CD14-positive monocyte (primary cell): ENCODE results near the gene GK. TPM values are rescaled to one million over a fixed set of nuclear protein-coding genes. Genes with fewer than 3 reads are reported as not detected.

ENCODE experiments used
- DNase-seq, 3 donors: peaks; one replicate each; pipeline ENCODE4 v3.0.0-alpha.2; 2011 to 2022
- H2AFZ ChIP-seq: 2 replicates; pipeline ENCODE4 v1.6.0; 2012; ENCODE audit warnings: mild to moderate bottlenecking, low read depth, low read length, inconsistent platforms; ENCODE audit not compliant: insufficient read depth, poor library complexity, severe bottlenecking
- H3K27ac ChIP-seq, 2 donors: 1 replicate in 1 of 2; 2 replicates in 1 of 2; pipeline ENCODE4 v1.5.1; 2012 to 2013; ENCODE audit warnings: low read length in 2 of 2, control low read depth in 1 of 2, inconsistent platforms in 1 of 2, low read depth in 1 of 2, mild to moderate bottlenecking in 1 of 2
- H3K27me3 ChIP-seq, 2 donors: one replicate each; pipeline versions ENCODE4 v1.6.0 to v1.6.1; 2011 to 2013; ENCODE audit warnings: low read length in 2 of 2; ENCODE audit not compliant: control insufficient read depth in 2 of 2, insufficient read depth in 2 of 2
- H3K36me3 ChIP-seq, 2 donors: replicated peaks in 1 of 2; 1 replicate in 1 of 2; 2 replicates in 1 of 2; pipeline versions ENCODE4 v1.5.1 to v1.6.1; 2012 to 2013; ENCODE audit warnings: low read length in 2 of 2, control low read depth in 1 of 2, inconsistent platforms in 1 of 2, mild to moderate bottlenecking in 1 of 2; ENCODE audit not compliant: insufficient read depth in 2 of 2, control insufficient read depth in 1 of 2
- H3K4me1 ChIP-seq, 2 donors: 1 replicate in 1 of 2; 2 replicates in 1 of 2; pipeline versions ENCODE4 v1.5.1 to v1.6.1; 2012 to 2013; ENCODE audit warnings: low read length in 2 of 2, control low read depth in 1 of 2, inconsistent platforms in 1 of 2, mild to moderate bottlenecking in 1 of 2, moderate library complexity in 1 of 2; ENCODE audit not compliant: insufficient read depth in 2 of 2, control insufficient read depth in 1 of 2
- H3K4me2 ChIP-seq: replicated peaks from 2 replicates; pipeline ENCODE3; 2012; ENCODE audit warnings: low read length, moderate library complexity, mild to moderate bottlenecking; ENCODE audit not compliant: poor library complexity, severe bottlenecking; ENCODE audit errors: extremely low read depth
- H3K4me3 ChIP-seq, 3 experiments: fragments of 200-600 bp in 1 of 3; sonication (generic) in 1 of 3; replicated peaks in 1 of 3; 1 replicate in 2 of 3; 2 replicates in 1 of 3; pipeline ENCODE4 v1.5.1; 2011 to 2013; ENCODE audit warnings: low read length in 3 of 3, mild to moderate bottlenecking in 3 of 3, control low read depth in 2 of 3, low read depth in 2 of 3, inconsistent platforms in 1 of 3, moderate library complexity in 1 of 3
- H3K79me2 ChIP-seq: 2 replicates; pipeline ENCODE4 v1.6.0; 2012; ENCODE audit warnings: mild to moderate bottlenecking, control low read depth, inconsistent platforms, low read length, moderate library complexity; ENCODE audit not compliant: insufficient read depth
- H3K9ac ChIP-seq: 2 replicates; pipeline ENCODE4 v1.6.0; 2017; ENCODE audit warnings: low read length, mild to moderate bottlenecking; ENCODE audit not compliant: insufficient read depth, poor library complexity, severe bottlenecking
- H3K9me3 ChIP-seq, 2 donors: replicated peaks in 1 of 2; 1 replicate in 1 of 2; 2 replicates in 1 of 2; pipeline versions ENCODE4 v1.5.1 to v1.6.1; 2012 to 2013; ENCODE audit warnings: low read length in 2 of 2, control low read depth in 1 of 2; ENCODE audit not compliant: control insufficient read depth in 1 of 2, insufficient read depth in 1 of 2
- H4K20me1 ChIP-seq: 2 replicates; pipeline ENCODE4 v1.6.0; 2012; ENCODE audit warnings: mild to moderate bottlenecking, low read length, control low read depth, moderate library complexity; ENCODE audit not compliant: insufficient read depth
- H3K27ac Mint-ChIP-seq, 7 donors: one replicate each; pipeline ENCODE4 v1.8.0; 2020; ENCODE audit warnings: mild to moderate bottlenecking in 7 of 7, mixed read lengths in 7 of 7, moderate library complexity in 6 of 7, inconsistent platforms in 2 of 7
- H3K27me3 Mint-ChIP-seq, 3 donors: one replicate each; pipeline ENCODE4 v1.8.0; 2021 to 2022; ENCODE audit warnings: low read depth in 3 of 3, mild to moderate bottlenecking in 3 of 3, mixed read lengths in 3 of 3, moderate library complexity in 3 of 3, inconsistent platforms in 1 of 3
- H3K36me3 Mint-ChIP-seq, 2 donors: one replicate each; pipeline ENCODE4 v1.8.0; 2020; ENCODE audit warnings: mixed read lengths in 2 of 2, inconsistent platforms in 1 of 2, mild to moderate bottlenecking in 1 of 2
- H3K4me1 Mint-ChIP-seq: one replicate; pipeline ENCODE4 v1.8.0; 2020; ENCODE audit warnings: mild to moderate bottlenecking, mixed read lengths
- H3K4me3 Mint-ChIP-seq, 2 donors: one replicate each; pipeline ENCODE4 v1.8.0; 2020; ENCODE audit warnings: mild to moderate bottlenecking in 2 of 2, mixed read lengths in 2 of 2, moderate library complexity in 1 of 2
- H3K9me3 Mint-ChIP-seq, 7 donors: one replicate each; pipeline ENCODE4 v1.8.0; 2020 to 2022; ENCODE audit warnings: mixed read lengths in 7 of 7, mild to moderate bottlenecking in 6 of 7, moderate library complexity in 6 of 7, inconsistent platforms in 2 of 7
- WGBS: methylation state at CpG from one replicate; pipeline ENCODE4 v1.1.5; 2013; ENCODE audit warnings: missing lambda C conversion rate; ENCODE audit not compliant: insufficient coverage; 5-methylcytosine and 5-hydroxymethylcytosine counted together
- intact Hi-C, 2 donors: fragments of 100-400 bp; cut with micrococcal nuclease; formaldehyde crosslinking; loops; one replicate each; pipeline versions ENCODE4 v1.15.0 to v1.15.1; 2023
- polyA plus RNA-seq, 3 donors: library from polyadenylated mRNA; depleted of rRNA in 1 of 3; unstranded in 2 of 3; stranded (reverse) in 1 of 3; fragments of 300-500 nt in 2 of 3; fragments of >200 nt in 1 of 3; fragmentation: Illumina TruSeq in 2 of 3; gene quantifications; 1 replicate in 2 of 3; 2 replicates in 1 of 3; pipeline ENCODE4 v1.2.3, GENCODE V29; 2012 to 2021
- TF ChIP-seq, protein P1 (sequence below): fragments of 200-600 bp; IDR thresholded peaks from one replicate; pipeline ENCODE4 v1.8.0; 2022; ENCODE audit warnings: antibody characterized with exemption, mild to moderate bottlenecking

GK gene
- polyA plus RNA-seq, 3 donors: 21.2 to 51.9 (median 41.0) TPM

DNA sequence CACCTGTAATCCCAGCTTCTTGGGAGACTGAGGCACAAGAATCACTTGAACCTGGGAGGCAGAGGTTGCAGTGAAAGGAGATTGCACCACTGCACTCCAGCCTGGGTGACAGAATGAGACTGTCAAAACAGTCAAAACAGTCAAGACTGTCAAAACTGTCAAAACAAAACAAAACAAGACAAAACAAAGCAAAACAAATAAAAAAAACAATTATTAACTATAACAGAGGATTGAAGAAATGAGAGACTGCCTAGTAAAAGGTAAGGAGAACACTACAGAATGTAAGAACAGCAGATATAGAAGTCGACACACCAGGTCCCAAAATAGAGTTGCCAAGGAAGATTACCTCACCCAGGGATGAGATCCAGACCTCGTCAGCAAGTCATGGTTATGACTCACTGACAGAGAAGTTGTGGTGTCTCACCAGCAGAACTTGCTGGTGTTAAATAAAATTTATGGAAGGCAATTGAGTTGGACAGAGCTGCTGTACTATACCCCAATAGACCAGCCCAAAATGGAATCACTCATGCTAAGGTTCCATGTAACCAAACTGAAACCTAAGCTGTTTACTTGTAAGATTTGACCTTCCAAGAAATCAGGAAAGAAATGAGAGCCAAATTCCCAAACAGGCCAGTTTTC, 32.1 kb upstream of the GK start:
- Histone ChIP-seq H2AFZ (no peak overlapping the region), H3K4me2 (peak overlapping the region; percentile 12), H3K4me3 (peak overlapping the region in 1 of 3 experiments; percentile 24), H4K20me1 (no peaks in the 10 kb centered on the region), H3K79me2 (peaks cover 25% of the 10 kb centered on the region), H3K9me3 (peaks cover 8 to 10% of the 10 kb centered on the region in 2 donors), H3K27me3 (peaks cover 0 to 2% of the 10 kb centered on the region in 2 donors), H3K36me3 (no peaks in the 10 kb centered on the region), H3K4me1 (peaks cover 32 to 41% of the 10 kb centered on the region in 2 donors), H3K27ac (peak overlapping the region; percentile 69 to 72), H3K9ac (peak overlapping the region; percentile 35)
- Mint-ChIP-seq H3K36me3 (peaks cover 2 to 6% of the 10 kb centered on the region in 2 donors), H3K4me1 (peaks cover 34% of the 10 kb centered on the region), H3K27ac (peak overlapping the region; percentile 96 to 98 (median 96)), H3K4me3 (peak overlapping the region; percentile 39 to 67), H3K27me3 (peaks cover 0 to 7% (median 0%) of the 10 kb centered on the region in 3 donors), H3K9me3 (peaks cover 0 to 22% (median 10%) of the 10 kb centered on the region in 7 donors)
- DNase-seq: peak; percentile 84 to 88 (median 87)
- intact Hi-C loops: loop anchor here in 1 of 2 donors (10.0 kb wide), 1 partner anchor 46 kb away; the partner anchor contains the start of gene TASL
- TF ChIP-seq, protein P1, sequence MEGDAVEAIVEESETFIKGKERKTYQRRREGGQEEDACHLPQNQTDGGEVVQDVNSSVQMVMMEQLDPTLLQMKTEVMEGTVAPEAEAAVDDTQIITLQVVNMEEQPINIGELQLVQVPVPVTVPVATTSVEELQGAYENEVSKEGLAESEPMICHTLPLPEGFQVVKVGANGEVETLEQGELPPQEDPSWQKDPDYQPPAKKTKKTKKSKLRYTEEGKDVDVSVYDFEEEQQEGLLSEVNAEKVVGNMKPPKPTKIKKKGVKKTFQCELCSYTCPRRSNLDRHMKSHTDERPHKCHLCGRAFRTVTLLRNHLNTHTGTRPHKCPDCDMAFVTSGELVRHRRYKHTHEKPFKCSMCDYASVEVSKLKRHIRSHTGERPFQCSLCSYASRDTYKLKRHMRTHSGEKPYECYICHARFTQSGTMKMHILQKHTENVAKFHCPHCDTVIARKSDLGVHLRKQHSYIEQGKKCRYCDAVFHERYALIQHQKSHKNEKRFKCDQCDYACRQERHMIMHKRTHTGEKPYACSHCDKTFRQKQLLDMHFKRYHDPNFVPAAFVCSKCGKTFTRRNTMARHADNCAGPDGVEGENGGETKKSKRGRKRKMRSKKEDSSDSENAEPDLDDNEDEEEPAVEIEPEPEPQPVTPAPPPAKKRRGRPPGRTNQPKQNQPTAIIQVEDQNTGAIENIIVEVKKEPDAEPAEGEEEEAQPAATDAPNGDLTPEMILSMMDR: no peak
- no CpG with 5 or more reads among the region's 2 CpGs for WGBS

DNA sequence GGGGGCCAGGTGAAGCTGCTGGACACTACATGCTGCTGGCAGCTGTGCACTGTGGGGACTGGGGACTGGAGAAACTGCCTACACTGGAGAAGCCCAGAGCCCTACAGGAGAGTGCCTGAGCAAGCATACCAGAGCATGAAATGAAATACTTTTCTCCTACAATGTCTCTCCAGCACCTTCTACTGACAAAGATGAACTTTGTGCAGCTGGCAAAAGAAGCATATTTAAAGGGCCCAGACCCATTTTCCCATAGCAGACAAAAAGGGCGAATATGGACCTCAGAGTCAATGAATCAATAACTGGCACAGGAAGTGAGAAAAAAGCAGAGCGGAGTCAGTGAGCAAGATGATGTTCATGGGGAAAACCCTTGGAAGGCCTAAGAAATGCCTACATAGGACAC, 30.9 kb upstream of the GK start:
- Histone ChIP-seq H3K9me3 (peaks cover 8 to 10% of the 10 kb centered on the region in 2 donors), H3K4me1 (peaks cover 36 to 46% of the 10 kb centered on the region in 2 donors), H3K27ac (peak overlapping the region in 1 of 2 donors; percentile 3), H4K20me1 (no peaks in the 10 kb centered on the region), H3K36me3 (no peaks in the 10 kb centered on the region), H3K4me2 (no peak overlapping the region), H3K79me2 (peaks cover 13% of the 10 kb centered on the region), H3K9ac (no peak overlapping the region), H2AFZ (no peak overlapping the region), H3K27me3 (peaks cover 0 to 2% of the 10 kb centered on the region in 2 donors), H3K4me3 (no peak overlapping the region)
- Mint-ChIP-seq H3K4me3 (no peak overlapping the region), H3K9me3 (peaks cover 0 to 15% (median 10%) of the 10 kb centered on the region in 7 donors), H3K4me1 (peaks cover 37% of the 10 kb centered on the region), H3K27ac (peak overlapping the region in 5 of 7 donors; percentile 72 to 98 (median 96)), H3K27me3 (peaks cover 0 to 8% (median 0%) of the 10 kb centered on the region in 3 donors), H3K36me3 (peaks cover 2 to 6% of the 10 kb centered on the region in 2 donors)
- TF ChIP-seq, protein P1: no peak
- DNase-seq: no peak
- intact Hi-C loops: loop anchor here in 1 of 2 donors (10.0 kb wide), 1 partner anchor 48 kb away; the partner anchor contains the start of gene TASL
- no CpG with 5 or more reads among the region's 2 CpGs for WGBS
